GM21786 (cell line): Measurements from ENCODE around the gene LONRF2.
"Not testable (repeated sequence)": the region's sequence is repeated elsewhere in the genome, so short reads cannot be mapped to it uniquely, and the experiment has no call there.

Source experiments
- ATAC-seq: cut with Tn5 transposase; IDR thresholded peaks from one replicate; pipeline ENCODE4 v1.9.1; 2021; ENCODE audit not compliant: unreplicated experiment

Gene LONRF2

DNA sequence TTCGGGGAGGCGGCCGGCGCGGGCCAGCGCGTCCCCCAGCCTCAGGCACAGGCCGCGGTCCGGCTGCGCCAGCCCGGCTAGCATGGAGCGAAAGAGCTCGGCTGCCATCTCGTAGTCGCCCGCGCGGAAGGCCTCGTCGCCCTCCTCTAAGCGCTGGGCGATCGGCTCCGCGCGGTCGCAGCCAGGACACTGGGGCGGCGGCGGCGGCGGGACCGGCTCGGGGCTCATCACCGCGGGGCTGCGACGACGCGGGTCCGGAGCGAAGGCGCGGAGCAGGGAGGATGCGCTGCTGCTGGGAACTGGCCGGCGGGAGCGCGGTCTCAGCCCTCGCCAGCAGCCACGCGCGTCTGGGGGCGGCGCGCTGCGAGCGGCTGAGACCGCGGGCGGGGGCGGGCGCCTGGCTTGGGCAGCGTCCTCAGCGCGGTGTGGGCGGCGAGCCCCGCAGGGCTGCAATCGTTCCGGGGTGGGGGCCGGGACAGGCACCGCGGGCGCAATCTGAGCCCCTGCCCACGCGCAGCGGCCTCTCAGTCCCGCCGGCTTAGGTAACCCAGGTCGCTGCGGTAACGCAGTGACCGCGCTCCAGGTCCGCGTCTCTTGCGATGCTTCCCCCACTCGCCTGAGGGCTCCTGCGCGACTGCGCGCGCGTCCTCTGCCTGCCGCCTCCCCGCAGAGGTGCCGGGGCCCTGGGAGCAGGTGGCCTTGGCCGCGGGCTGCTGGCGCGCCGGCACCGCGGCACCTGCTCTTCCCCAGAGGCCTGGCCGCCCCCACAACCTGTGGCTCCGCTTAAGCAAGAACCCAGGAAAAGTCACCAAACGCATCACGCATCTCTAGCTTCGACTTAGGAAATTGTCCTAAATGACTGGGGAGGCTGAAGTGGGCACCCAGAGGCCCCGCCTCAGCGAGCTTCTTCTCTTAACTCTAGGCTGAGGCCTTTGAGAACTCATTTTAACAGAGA, at the start of gene LONRF2:
Gene LONRF2, minus strand, starts transcription at position 636 of the 955 bp plus-strand sequence. Its CDS starts 408 bp downstream, at position 228.
- no peak for ATAC-seq

DNA sequence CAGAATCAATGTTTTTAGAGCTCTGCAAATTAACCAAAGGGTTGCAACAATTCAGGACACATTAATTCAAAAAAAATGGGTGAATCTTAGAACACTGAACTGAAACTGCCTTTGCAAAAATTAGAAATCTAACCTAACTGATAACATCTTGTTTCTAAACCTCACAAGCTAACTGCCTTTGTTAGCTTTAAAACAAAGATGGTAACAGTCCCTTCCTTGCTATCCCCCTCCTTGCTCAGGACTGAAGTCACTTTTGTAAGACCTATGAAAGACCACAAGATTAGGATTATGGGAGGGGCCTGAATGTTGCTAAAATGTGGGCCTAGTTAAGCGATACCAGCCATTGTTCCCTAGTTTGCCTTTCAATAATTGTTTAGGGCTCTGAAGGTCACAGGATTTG, 44.9 kb upstream of the LONRF2 start:
- ATAC-seq = no peak

DNA sequence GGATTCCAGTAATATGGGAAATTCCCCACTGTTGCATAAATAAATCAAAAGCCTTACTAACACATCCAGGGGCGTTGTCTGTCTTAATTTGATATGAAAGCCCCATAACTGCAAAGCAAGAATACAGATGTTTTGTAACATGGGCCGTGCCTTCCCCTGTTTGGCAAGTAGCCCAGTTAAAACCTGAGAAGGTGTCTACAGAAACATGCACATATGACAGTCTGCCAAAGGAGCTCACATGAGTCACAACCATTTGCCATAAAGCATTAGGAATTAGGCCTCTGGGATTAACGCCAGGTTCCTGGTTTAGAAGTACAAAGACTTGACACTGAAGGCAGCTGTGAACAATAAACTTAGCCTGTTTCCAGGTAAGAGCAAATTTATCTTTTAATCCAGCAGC, 43.1 kb upstream of the LONRF2 start:
- no peak for ATAC-seq

DNA sequence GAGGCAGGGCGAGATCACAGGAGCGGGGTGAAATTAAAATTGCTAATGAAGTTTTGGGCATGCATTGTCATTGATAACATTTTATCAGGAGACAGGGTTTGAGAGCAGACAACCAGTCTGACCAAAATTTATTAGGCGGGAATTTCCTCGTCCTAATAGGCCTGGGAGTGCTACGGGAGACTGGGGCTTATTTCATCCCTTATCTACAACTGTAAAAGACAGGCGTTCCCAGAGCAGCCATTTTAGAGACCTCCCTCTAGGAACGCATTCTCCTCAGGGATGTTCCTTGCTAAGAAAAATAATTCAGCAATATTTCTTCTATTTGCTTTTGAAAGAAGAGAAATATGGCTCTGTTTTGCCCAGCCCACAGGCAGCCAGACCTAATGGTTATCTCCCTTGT, 40.0 kb upstream of the LONRF2 start:
- not testable (repeated sequence) for ATAC-seq

DNA sequence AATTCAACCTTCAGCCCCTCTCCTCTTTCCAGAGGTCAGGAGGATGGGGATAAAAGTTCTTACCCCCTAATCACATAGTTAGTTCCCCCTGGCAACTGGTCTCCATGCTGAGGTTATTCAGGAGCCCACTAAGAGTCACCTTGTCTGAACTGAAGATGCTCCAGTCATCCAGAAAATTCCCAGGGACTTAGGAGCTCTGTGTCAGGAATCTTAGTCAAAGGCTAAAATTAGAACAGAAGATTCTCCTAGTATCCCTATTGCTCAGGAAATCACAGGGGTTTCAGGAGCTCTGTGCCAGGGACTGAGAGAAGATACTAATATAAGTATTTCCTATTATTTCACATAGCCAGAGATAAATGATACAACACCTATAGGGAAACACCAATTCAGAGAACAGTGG, 37.3 kb upstream of the LONRF2 start:
- ATAC-seq = no peak

DNA sequence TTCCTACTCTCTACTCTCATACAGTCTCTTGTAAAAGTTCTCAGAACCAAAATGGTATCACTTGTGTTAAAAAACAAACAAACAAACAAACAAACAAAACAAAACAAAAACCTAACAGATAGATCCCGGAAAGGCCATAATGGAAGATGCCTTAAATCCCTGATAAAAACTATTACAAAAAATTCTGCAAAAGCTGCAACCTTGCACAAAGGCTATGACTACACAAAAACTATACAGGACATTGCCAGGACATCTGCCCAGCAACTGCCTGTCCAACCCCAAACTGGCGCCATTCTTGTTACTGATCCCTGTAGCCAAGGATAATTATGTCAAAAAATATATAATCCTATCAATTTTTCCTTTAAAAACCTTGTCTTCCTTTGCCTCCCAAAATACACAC, 36.3 kb upstream of the LONRF2 start:
- no peak for ATAC-seq

DNA sequence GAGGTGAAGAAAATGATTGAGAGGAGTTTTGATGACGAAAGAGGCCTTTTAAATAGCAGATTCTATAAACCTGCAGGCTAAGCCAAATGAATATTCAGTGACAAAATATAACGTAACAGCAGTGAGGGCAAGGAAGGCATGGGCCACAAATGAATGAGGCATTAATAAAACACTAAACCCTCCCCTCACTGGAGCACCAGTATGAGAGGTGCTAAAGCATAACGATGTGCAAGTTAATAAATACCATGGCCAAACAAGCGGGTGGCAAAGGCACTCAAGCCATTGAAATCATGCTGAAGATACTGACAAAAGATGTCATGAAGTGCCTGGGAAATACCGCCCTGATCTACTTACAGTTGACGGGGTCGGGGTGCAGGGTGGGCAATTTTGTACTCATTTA, 30.2 kb upstream of the LONRF2 start:
- no peak for ATAC-seq

DNA sequence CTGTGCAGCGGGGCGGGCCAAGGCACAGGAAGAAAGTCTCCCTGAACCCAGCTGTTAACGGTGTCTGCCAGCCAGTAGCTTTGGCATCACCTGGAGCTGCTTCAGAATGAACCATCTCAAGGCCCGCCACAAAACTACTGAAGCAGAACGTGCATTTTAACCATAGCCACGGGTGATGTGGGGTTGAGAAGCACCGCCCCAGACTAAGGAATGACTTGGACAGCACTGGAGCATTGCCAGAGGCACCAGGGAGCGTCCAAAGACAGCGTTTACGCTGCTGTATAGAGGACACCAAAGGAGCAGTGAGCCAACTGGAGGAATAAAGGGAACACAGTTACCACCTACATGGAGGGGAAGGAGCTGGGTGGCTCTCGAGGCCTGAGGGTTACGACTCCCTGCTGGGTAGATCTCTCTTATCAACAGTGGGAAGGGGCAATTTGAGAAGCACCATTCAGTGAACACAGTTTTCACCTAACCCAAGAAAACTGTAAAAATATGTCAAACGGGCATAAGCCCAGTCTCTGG, 28.4 kb upstream of the LONRF2 start:
- ATAC-seq = no peak

DNA sequence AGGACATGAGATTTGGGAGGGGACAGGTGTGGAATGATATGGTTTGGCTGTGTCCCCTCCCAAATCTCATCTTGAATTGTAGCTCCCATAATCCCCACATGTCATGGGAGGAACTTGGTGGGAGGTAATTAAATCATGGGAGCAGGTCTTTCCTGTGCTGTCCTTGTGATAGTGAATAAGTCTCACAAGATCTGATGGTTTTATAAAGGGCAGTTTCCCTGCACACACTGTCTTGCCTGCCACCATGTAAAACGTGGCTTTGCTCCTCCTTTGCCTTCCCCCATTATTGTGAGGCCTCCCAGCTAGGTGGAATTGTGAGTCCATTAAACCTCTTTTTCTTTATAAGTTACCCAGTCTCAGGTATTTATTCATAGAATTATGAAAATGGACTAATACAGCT, 22.8 kb upstream of the LONRF2 start:
- ATAC-seq = not testable (repeated sequence)

DNA sequence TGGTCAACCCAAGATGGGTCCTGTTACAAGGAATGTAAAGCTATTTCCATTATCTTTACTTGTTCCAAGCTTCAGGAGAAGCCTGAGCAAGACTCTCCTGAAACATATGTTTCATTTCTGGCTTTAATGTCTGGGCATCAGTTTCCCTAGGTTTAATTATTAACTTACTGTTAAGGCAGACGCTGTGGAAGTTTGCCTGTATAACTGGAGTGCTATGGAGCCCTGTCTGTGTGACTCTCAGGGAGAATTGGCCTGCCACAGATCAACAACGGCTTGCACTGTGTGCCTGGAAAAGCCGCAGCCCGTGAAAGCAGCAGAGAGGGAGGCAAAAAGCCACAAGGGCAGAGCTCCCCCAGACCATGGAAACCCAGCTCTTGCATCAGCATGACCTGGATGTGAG, 22.1 kb upstream of the LONRF2 start:
- no peak for ATAC-seq

DNA sequence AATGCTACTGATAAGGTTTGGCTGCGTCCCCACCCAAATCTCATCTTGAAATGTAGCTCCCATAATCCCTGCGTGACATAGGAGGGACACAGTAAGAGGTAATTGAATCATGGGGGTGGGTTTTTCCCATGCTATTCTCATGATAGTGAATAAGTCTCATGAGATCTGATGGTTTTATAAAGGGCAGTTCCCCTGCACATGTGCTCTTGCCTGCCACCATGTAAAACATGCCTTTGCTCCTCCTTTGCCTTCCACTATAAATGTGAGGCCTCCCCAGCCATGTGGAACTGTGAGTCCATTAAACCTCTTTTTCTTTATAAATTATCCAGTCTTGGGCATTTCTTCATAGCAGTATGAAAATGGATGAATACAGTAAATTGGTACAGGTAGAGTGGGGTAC, 20.2 kb upstream of the LONRF2 start:
- not testable (repeated sequence) for ATAC-seq

DNA sequence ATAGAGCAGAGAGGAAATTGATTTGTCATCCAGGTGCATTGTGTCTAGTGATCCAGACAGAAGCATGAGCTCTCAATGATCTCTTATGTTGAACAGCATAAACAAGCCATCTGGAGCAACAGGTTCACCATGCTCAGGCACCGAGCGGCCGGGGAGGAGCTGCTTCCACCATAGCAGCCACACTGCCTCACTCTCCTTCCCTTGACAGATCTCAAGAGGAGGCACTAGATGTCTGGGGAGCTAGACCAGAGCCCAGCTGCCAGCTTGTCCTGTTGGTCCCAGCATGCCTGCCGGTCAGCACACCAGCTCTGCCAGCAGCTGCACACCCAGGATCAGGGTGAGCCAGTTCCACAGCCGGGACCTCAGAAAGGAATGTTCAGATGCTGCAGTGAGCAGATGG, 17.5 kb upstream of the LONRF2 start:
- no peak for ATAC-seq

DNA sequence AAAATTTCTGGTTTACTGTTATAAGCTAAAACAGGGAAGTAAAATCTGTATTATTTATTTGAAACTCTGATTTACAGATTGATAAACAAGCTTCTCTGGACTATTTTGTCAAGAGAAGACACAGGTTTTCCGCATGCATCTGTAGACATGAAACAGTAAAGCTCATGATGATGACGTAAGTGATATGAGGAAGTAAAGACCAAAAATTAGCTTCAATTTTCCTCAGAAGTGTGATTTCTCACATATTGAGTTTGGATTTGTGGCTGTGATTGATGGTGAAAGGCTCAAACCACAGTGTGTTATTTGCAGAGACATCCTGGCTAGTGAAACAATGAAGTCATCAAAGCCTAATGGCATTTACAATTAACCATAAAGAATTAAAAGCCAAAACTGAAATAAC, 12.6 kb upstream of the LONRF2 start:
- no peak for ATAC-seq

DNA sequence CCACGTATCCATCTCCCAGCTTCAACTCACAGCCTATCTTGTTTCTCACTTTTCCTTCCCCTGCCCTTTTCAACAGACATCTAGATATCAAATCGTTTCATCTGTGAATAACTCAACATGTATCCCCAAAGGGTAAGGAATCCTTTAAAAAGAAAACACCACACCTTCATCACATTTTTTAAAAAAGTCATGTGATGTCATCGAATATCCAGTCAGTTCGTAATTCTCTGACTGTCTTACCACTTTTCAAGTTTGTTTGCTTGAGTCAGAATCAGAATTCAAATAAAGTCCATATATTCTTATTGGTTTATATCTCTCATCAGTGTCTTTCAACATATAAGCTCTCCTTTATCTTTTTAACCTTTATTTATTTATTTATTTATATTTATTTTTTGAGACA, 5.4 kb upstream of the LONRF2 start:
- ATAC-seq = no peak

DNA sequence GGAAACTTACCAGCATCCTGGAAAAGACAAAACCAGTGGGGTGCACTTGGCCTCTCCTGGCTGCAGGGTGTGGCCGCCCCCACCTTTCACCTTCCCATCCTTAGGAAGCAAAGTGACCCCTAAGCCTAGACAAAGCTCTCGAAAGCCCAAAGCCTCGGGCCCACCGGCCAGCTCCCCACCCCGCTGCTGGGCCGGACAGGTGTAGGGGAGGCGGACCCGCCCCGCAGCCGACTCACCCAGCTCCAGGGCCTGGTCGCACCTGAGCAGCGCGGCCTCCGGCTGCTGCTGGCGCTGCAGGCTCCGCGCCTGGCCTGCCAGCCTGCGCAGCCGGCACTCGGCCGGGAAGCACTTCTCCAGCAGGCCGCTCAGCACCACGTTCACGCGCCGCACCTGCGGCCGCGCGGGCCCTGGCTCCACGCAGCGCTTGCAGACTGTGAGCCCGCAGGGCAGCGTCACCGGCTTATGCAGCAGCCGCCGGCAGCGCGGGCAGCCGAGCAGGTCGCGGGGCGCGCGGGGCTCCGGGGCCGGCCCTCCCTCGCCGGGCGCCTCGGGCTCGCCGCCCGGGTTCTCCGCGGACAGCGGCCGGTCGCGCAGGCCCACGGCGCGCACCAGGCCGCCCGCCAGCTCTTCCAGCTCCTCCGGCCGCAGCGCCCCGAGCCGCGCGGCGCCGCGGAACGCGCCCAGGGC, 979 bp downstream of the LONRF2 start:
- ATAC-seq = no peak

DNA sequence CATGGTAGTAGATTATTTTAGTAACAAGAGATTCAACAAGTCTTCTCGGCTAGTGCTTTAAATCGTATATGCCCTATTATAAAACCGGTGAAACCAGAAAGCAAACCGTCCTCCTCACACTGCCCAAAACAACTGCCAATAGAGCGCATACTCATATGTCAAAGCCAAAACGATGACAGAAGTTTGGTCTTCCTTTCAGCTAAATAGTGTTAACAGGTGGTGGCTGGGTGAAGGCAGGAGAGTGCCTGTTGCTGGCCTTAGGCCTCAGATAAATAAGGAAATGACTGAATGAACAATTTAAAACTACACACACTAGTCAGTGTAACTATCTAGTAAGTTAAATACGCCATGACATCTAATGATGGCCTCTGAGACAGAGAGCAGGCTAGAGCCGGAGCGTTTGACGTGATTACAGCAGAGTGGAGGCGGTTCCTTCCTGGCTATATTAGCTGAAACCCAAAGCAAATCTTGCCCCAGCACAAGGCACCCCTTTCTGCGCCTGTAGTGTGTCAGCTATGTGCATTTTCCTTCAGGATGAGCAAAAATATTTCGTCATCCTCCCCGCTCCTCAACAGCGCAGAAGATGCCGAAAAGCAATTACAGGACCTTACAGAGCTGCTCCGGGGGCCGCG, 1.6 kb downstream of the LONRF2 start:
- ATAC-seq = no peak

DNA sequence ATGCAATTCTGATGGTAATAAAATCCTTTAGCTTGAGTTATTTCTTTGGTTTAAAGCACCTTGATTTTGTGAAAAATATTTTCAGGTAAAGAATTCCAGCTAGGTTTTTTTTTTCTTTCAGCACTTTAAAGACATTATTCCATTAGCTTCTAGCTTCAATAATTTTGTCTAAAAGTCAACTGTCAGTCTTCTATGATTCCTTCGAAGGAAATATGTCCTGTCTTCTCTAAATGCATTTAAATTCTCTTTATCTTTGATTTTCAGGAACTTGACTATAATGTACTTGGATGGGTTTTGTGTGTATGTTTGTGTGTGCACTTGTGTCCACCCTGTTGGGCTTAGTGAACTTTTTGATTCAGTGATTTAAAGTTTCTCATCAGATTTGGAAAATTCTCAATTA, 4.7 kb downstream of the LONRF2 start:
- ATAC-seq = no peak

DNA sequence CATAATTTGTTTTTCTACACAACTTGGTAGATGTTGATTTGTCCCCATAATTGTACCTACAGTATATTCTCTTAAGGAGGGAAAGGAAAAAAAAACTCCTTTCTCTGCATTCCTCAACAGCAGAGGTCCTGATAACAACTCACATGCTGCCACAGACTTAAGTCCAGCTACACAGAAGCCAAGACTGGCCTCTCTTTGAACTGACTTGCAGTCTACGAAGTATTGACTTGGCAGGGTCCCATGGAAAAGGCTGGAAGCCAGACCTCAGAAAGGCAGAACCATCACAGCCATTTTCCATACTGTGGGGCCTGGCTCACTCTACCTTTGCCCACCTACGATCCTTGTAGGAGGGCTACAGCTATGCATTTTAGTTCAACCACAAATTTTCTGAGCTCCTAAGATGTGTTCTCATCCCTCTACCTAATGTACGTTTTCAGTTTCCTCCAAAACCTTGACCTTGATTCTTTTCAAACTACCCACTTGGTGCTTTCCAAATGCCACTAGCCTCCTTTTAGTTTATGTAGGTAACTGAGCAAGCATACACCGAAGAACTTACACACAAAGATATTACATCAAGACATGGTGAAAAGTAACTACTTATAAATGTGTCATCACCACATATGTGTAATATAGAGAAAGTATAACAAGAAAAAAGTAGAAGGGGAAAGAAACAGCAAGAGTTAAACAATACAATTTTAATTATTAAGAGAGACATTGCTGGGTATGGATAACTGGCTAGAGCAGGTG, 12.2 kb downstream of the LONRF2 start:
- ATAC-seq = no peak

DNA sequence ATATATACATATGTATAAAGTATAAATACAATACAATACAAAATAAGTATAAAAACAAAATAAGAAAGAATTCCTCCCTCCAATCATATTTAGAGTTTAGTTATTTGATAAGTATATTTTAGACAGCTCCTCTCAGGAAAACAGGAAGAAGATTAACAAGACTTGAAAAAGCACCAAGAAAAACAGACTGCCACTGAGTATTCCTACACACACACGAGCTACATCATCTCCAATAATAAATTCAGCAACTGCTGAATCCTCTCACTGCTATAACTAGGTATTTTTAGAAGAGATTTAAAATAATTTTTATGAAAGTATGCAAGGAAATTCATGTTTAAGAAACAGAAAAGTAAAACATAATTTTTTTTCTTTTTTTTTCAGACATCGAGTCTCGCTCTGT, 13.0 kb downstream of the LONRF2 start:
- ATAC-seq = no peak

DNA sequence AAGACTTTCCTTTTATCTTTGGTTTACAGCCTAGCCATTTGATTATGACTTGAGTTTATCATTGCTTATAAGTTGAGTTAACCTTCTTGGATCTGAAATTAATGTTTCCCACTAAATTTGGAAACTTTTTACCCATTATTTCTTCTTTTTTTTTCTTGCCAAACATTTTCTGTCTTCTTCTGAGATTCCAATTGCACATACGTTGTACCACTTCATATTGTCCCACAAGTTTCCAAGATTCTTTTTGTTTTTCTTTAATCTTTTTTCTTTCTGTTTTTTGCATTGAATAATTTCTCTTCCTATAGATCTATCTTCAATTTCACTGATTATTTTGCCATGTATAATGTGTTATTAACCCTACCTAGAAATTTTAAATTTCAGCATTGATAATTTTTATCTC, 18.6 kb downstream of the LONRF2 start:
- no peak for ATAC-seq

DNA sequence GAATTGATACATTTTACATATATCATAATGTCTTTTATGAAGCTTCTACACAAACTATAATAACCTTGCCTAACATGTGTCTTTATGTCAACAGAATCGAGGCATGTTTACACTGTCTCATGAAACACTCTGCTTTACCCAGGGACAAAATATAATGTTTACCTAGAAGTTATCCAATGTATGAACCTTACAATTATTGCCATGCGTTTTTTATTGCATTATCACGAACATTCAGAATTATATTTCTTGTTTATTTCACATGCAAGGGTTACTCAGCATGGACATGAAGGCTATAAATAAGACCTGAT, 19.8 kb downstream of the LONRF2 start:
- ATAC-seq = no peak
